ENCODE results near the gene CD44. TPM values are rescaled to one million over a fixed set of nuclear protein-coding genes. Genes with fewer than 3 reads are reported as not detected.

Gene CD44
- total RNA-seq, 1 experiment from 2014 or later, result 15.9 TPM

DNA sequence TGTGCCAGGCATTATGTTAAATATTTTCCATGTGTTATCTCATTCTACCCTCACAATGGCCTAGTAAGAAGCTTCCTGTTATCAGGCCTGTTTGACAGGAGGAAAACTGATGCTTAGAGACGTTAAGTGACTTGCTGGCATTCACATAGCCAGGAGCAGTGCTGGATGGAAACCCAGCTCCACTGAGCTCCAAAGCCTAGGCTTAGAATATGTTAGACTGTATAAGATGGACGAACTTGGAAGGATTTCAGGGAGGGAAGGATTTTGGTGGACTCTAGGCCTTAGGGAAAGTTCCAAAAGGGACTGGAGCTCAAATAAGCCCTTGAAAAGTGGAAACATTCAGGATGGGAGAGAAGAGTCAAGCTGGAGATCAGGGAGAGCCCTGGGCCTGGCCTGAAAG lies 2.1 kb downstream of the CD44 start:
- POLR2A ChIA-PET (ENCODE audit: low non-redundant PET), result no interaction called here
- no peak overlapping the region for H3K27ac ChIP-seq (ENCODE audit: low read depth, low read length, poor library complexity, severe bottlenecking)
- TF ChIP-seq EZH2 (IDR thresholded peaks at IDR 0.05; ENCODE audit: borderline replicate concordance, low read depth, low read length, poor library complexity, severe bottlenecking), result no peak
- TF ChIP-seq, protein P1, sequence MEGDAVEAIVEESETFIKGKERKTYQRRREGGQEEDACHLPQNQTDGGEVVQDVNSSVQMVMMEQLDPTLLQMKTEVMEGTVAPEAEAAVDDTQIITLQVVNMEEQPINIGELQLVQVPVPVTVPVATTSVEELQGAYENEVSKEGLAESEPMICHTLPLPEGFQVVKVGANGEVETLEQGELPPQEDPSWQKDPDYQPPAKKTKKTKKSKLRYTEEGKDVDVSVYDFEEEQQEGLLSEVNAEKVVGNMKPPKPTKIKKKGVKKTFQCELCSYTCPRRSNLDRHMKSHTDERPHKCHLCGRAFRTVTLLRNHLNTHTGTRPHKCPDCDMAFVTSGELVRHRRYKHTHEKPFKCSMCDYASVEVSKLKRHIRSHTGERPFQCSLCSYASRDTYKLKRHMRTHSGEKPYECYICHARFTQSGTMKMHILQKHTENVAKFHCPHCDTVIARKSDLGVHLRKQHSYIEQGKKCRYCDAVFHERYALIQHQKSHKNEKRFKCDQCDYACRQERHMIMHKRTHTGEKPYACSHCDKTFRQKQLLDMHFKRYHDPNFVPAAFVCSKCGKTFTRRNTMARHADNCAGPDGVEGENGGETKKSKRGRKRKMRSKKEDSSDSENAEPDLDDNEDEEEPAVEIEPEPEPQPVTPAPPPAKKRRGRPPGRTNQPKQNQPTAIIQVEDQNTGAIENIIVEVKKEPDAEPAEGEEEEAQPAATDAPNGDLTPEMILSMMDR (conservative IDR thresholded peaks at IDR 0.05; ENCODE audit: low read depth, low read length), result no peak
- DNase-seq (ENCODE audit: low spot score), result no peak
- intact Hi-C loops (cut with micrococcal nuclease; ENCODE audit: unreplicated experiment), result no loop called here
- CTCF ChIA-PET, result no interaction called here
- no peaks in the 10 kb centered on the region for H3K36me3 ChIP-seq (ENCODE audit: insufficient read depth, low read length, poor library complexity, severe bottlenecking)
- no peak overlapping the region for H3K4me3 ChIP-seq (ENCODE audit: low read depth, low read length, poor library complexity, severe bottlenecking)
- peaks cover 46% of the 10 kb centered on the region for H3K27me3 ChIP-seq (replicated peaks; ENCODE audit: insufficient read depth, low read depth, low read length, poor library complexity)
- H3K9me3 ChIP-seq (ENCODE audit: low read depth, low read length, poor library complexity, severe bottlenecking), result no peaks in the 10 kb centered on the region
- H3K4me1 ChIP-seq (ENCODE audit: insufficient read depth, low read length, poor library complexity, severe bottlenecking), result peaks cover 22% of the 10 kb centered on the region
- BruUV-seq (replicated peaks), result no TSS peak

DNA sequence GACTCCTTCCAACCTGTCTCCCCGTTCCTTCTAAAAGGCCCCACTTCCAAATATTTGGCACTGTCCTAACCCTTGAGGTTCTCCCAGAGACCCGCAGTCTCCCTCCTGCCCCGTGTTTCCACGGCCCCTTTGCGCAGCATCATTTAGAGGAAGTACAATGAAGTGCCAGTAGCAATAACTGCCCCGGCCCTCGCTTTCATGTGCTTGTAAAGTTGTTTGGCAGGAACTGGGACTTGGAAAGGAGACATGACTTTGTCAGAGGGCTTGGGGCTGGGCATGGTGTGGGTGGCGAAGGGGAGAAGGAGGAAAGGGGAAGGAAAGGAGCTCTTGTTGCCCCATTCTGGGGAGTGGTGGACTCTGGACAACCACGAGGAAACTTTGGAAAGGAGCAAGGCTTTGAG lies 2.6 kb downstream of the CD44 start:
- BruUV-seq (replicated peaks), result no TSS peak
- Histone ChIP-seq H3K4me3 (ENCODE audit: low read depth, low read length, poor library complexity, severe bottlenecking) (no peak overlapping the region), H3K9me3 (ENCODE audit: low read depth, low read length, poor library complexity, severe bottlenecking) (no peaks in the 10 kb centered on the region), H3K27ac (ENCODE audit: low read depth, low read length, poor library complexity, severe bottlenecking) (no peak overlapping the region), H3K27me3 (replicated peaks; ENCODE audit: insufficient read depth, low read depth, low read length, poor library complexity) (peaks cover 41% of the 10 kb centered on the region), H3K36me3 (ENCODE audit: insufficient read depth, low read length, poor library complexity, severe bottlenecking) (no peaks in the 10 kb centered on the region), H3K4me1 (ENCODE audit: insufficient read depth, low read length, poor library complexity, severe bottlenecking) (peaks cover 22% of the 10 kb centered on the region)
- intact Hi-C loops (cut with micrococcal nuclease; ENCODE audit: unreplicated experiment), result no loop called here
- ChIA-PET CTCF (no interaction called here), POLR2A (ENCODE audit: low non-redundant PET) (no interaction called here)
- no peak for DNase-seq (ENCODE audit: low spot score)
- TF ChIP-seq EZH2 (IDR thresholded peaks at IDR 0.05; ENCODE audit: borderline replicate concordance, low read depth, low read length, poor library complexity, severe bottlenecking), result no peak
- TF ChIP-seq, protein P1 (conservative IDR thresholded peaks at IDR 0.05; ENCODE audit: low read depth, low read length), result no peak

DNA sequence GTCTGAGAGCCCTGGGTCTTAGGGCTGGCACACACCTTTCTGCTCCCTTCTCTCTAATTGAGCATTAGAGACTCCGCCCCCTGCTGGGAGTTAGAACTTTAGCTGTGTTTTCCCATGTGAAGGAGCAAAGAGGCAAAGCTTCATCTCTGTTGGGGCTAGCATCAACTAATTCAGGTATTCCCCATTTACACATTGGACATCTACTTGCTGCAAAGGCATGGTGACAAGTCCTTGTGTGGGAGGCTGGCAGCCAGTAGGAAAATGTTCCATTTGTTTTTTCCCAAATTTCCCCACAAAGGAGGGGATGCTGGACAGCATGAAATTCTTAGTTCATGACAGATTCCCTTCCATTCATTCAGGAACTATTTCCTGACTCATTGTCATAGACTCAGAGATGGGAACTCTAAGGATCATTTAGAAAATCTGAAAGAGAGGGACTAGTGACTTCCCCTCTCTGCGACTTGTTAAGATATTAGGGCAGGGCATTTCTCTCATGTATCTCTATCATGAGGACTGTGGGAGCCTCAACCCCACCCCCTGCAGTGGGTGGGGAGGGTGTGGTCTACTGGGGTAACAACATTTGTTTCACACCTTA lies 3.6 kb downstream of the CD44 start:
- no peak overlapping the region for H3K4me3 ChIP-seq (ENCODE audit: low read depth, low read length, poor library complexity, severe bottlenecking)
- peaks cover 31% of the 10 kb centered on the region for H3K27me3 ChIP-seq (replicated peaks; ENCODE audit: insufficient read depth, low read depth, low read length, poor library complexity)
- no peak for DNase-seq (ENCODE audit: low spot score)
- no TSS peak for BruUV-seq (replicated peaks)
- CTCF ChIA-PET, result no interaction called here
- no peak overlapping the region for H3K27ac ChIP-seq (ENCODE audit: low read depth, low read length, poor library complexity, severe bottlenecking)
- no peaks in the 10 kb centered on the region for H3K36me3 ChIP-seq (ENCODE audit: insufficient read depth, low read length, poor library complexity, severe bottlenecking)
- POLR2A ChIA-PET (ENCODE audit: low non-redundant PET), result no interaction called here
- H3K4me1 ChIP-seq (ENCODE audit: insufficient read depth, low read length, poor library complexity, severe bottlenecking), result peaks cover 22% of the 10 kb centered on the region
- intact Hi-C loops (cut with micrococcal nuclease; ENCODE audit: unreplicated experiment), result no loop called here
- no peaks in the 10 kb centered on the region for H3K9me3 ChIP-seq (ENCODE audit: low read depth, low read length, poor library complexity, severe bottlenecking)
- TF ChIP-seq, protein P1 (conservative IDR thresholded peaks at IDR 0.05; ENCODE audit: low read depth, low read length), result no peak
- TF ChIP-seq EZH2 (IDR thresholded peaks at IDR 0.05; ENCODE audit: borderline replicate concordance, low read depth, low read length, poor library complexity, severe bottlenecking), result no peak

Data from A673 (cell line).